HCT116 (cell line): ENCODE measurements around the gene SSH2. TPM values are rescaled to one million over a fixed set of nuclear protein-coding genes. Genes with fewer than 3 reads are reported as not detected.
A peak's percentile ranks its signal among the peaks of the same experiment; 100 is the strongest.

Experiments used
- ATAC-seq: fragments of 200-7000 bp; cut with Tn5 transposase; 2 replicates; pipeline ENCODE4 v1.9.1; 2020; ENCODE audit warnings: mild to moderate bottlenecking, moderate library complexity
- BruUV-seq: library from RNA; stranded (reverse); fragments of 400-500 nt; replicated peaks from 2 replicates; lab custom pipeline; 2021; lab: Mats Ljungman, UMichigan
- CTCF ChIA-PET: fragments of 300-600 bp; sonication (Branson Sonifier 250); formaldehyde crosslinking; loops from one replicate; lab custom pipeline; 2021; ENCODE audit warnings: antibody characterized with exemption; lab: Charles Lee
- POLR2A ChIA-PET: fragments of 300-600, 350-600 bp; sonication (Branson Sonifier 250); formaldehyde crosslinking; loops from one replicate; lab custom pipeline; 2021; ENCODE audit warnings: antibody characterized with exemption; lab: Charles Lee
- RAD21 ChIA-PET, 2 experiments: fragments of 300-600 bp; sonication (Branson Sonifier 250); formaldehyde crosslinking; loops; one replicate each; lab custom pipeline; 2023; ENCODE audit warnings: low total read pairs in 2 of 2; ENCODE audit not compliant: uncharacterized antibody in 2 of 2, unreplicated experiment in 2 of 2, low non-redundant PET in 1 of 2; lab: Charles Lee
- DNase-seq: peaks from one replicate; pipeline ENCODE4 v3.0.0-alpha.2; 2010; ENCODE audit warnings: low read depth, low spot score
- H2AFZ ChIP-seq: fragments of 200-600 bp; shearing (Covaris generic), sonication (generic); 2 replicates; pipeline ENCODE4 v1.6.1; 2017; ENCODE audit warnings: low read depth, mixed run types, mixed read lengths, antibody characterized with exemption, low read length; ENCODE audit not compliant: poor library complexity, severe bottlenecking
- H3K27ac ChIP-seq: 2 replicates; pipeline ENCODE4 v1.5.1; 2012; ENCODE audit warnings: low read depth, low read length
- H3K27me3 ChIP-seq: fragments of 200-600 bp; sonication (generic); 2 replicates; pipeline ENCODE4 v1.6.1; 2016; ENCODE audit warnings: mixed run types, low read length, mixed read lengths; ENCODE audit not compliant: insufficient read depth
- H3K36me3 ChIP-seq, 2 experiments: fragments of 200-500 bp in 1 of 2; fragments of 200-600 bp in 1 of 2; sonication (Bioruptor generic) in 1 of 2; sonication (generic) in 1 of 2; 2 replicates each; pipeline versions ENCODE4 v1.5.1 to v1.6.1; 2014 to 2016; ENCODE audit warnings: low read length in 2 of 2, inconsistent platforms in 1 of 2, mixed read lengths in 1 of 2, mixed run types in 1 of 2; ENCODE audit not compliant: insufficient read depth in 2 of 2, control insufficient read depth in 1 of 2
- H3K4me1 ChIP-seq, 2 experiments: fragments of 200-600 bp in 1 of 2; sonication (generic) in 1 of 2; 2 replicates each; pipeline versions ENCODE4 v1.5.1 to v1.6.1; 2012 to 2017; ENCODE audit warnings: low read length in 2 of 2, inconsistent platforms in 1 of 2, mild to moderate bottlenecking in 1 of 2, mixed read lengths in 1 of 2, mixed run types in 1 of 2, moderate library complexity in 1 of 2; ENCODE audit not compliant: insufficient read depth in 2 of 2, control insufficient read depth in 1 of 2
- H3K4me2 ChIP-seq: fragments of 200-600 bp; sonication (generic); 2 replicates; pipeline ENCODE4 v1.6.1; 2017; ENCODE audit warnings: mixed run types, low read length, mixed read lengths
- H3K4me3 ChIP-seq, 2 experiments: fragments of 200-600 bp in 1 of 2; sonication (generic) in 1 of 2; replicated peaks in 1 of 2; 2 replicates each; pipeline ENCODE4 v1.5.1; 2011 to 2016; ENCODE audit warnings: low read length in 2 of 2, control low read depth in 1 of 2, low read depth in 1 of 2, mild to moderate bottlenecking in 1 of 2, mixed read lengths in 1 of 2, mixed run types in 1 of 2
- H3K79me2 ChIP-seq: fragments of 200-600 bp; sonication (generic); 2 replicates; pipeline ENCODE4 v1.6.1; 2017; ENCODE audit warnings: mild to moderate bottlenecking, mixed run types, low read length, moderate library complexity, mixed read lengths; ENCODE audit not compliant: insufficient read depth
- H3K9ac ChIP-seq: fragments of 200-600 bp; sonication (generic); 2 replicates; pipeline ENCODE4 v1.6.1; 2016; ENCODE audit warnings: low read length, mixed read lengths
- H3K9me2 ChIP-seq: fragments of 200-600 bp; sonication (generic), shearing (Covaris generic); 2 replicates; pipeline ENCODE4 v1.6.1; 2017; ENCODE audit warnings: mixed run types, mild to moderate bottlenecking, moderate library complexity; ENCODE audit not compliant: insufficient read depth
- H3K9me3 ChIP-seq, 2 experiments: fragments of 200-500 bp in 1 of 2; fragments of 200-600 bp in 1 of 2; sonication (Bioruptor generic) in 1 of 2; sonication (generic) in 1 of 2; 2 replicates each; pipeline ENCODE4 v1.6.1; 2014 to 2017; ENCODE audit warnings: low read length in 2 of 2, mixed read lengths in 2 of 2, inconsistent platforms in 1 of 2, low read depth in 1 of 2, mild to moderate bottlenecking in 1 of 2, mixed run types in 1 of 2, moderate library complexity in 1 of 2; ENCODE audit not compliant: control insufficient read depth in 1 of 2, insufficient read depth in 1 of 2
- H4K20me1 ChIP-seq: fragments of 200-600 bp; sonication (generic), shearing (Covaris generic); 2 replicates; pipeline ENCODE4 v1.6.1; 2017; ENCODE audit warnings: mixed run types, mild to moderate bottlenecking, moderate library complexity; ENCODE audit not compliant: insufficient read depth
- CBX3 ChIP-seq: IDR thresholded peaks from 2 replicates; pipeline ENCODE4 v1.6.1; 2012; ENCODE audit warnings: low read depth
- CEBPB ChIP-seq: IDR thresholded peaks from 2 replicates; pipeline ENCODE4 v1.6.1; 2012; ENCODE audit warnings: low read depth
- EGR1 ChIP-seq: IDR thresholded peaks from 2 replicates; pipeline ENCODE4 v1.6.1; 2012; ENCODE audit warnings: low read depth
- ELF1 ChIP-seq: IDR thresholded peaks from 2 replicates; pipeline ENCODE4 v1.6.1; 2012; ENCODE audit warnings: low read depth, borderline replicate concordance
- EZH2phosphoT487 ChIP-seq: fragments of 200-600 bp; IDR thresholded peaks from 2 replicates; pipeline ENCODE4 v1.6.1; 2018; ENCODE audit warnings: antibody characterized with exemption, borderline replicate concordance
- FOSL1 ChIP-seq: IDR thresholded peaks from 2 replicates; pipeline ENCODE4 v1.6.1; 2012; ENCODE audit warnings: low read depth
- JUND ChIP-seq: IDR thresholded peaks from 2 replicates; pipeline ENCODE4 v1.6.1; 2012
- MAX ChIP-seq: IDR thresholded peaks from 2 replicates; pipeline ENCODE4 v1.6.1; 2012
- POLR2A ChIP-seq: IDR thresholded peaks from 2 replicates; pipeline ENCODE4 v1.7.0; 2011; ENCODE audit warnings: borderline replicate concordance; ENCODE audit not compliant: insufficient read depth, insufficient read length; ENCODE audit errors: extremely low read depth
- POLR2AphosphoS5 ChIP-seq: IDR thresholded peaks from 2 replicates; pipeline ENCODE4 v1.6.1; 2011; ENCODE audit warnings: mild to moderate bottlenecking, low read depth, low read length, moderate library complexity
- RAD21 ChIP-seq: IDR thresholded peaks from 2 replicates; pipeline ENCODE4 v1.6.1; 2012; ENCODE audit warnings: low read depth, mild to moderate bottlenecking
- SIN3A ChIP-seq: IDR thresholded peaks from 2 replicates; pipeline ENCODE4 v1.6.1; 2012; ENCODE audit warnings: low read depth
- SRF ChIP-seq: IDR thresholded peaks from 2 replicates; pipeline ENCODE4 v1.6.1; 2012; ENCODE audit warnings: low read depth
- TCF7L2 ChIP-seq: IDR thresholded peaks from 2 replicates; pipeline ENCODE4 v1.7.0; 2011; ENCODE audit warnings: borderline replicate concordance, inconsistent platforms; ENCODE audit not compliant: insufficient read depth, insufficient read length; ENCODE audit errors: extremely low read depth
- ZFX ChIP-seq: fragments of 450-650 bp; IDR thresholded peaks from 2 replicates; pipeline ENCODE4 v1.6.1; 2017
- intact Hi-C: fragments of 100-400 bp; cut with micrococcal nuclease; formaldehyde crosslinking; loops from 2 replicates; pipeline ENCODE4 v1.10.0; 2022
- total RNA-seq: library from RNA; stranded (reverse); gene quantifications from one replicate; pipeline ENCODE4 v1.2.1, GENCODE V29; 2021; ENCODE audit not compliant: unreplicated experiment
- TF ChIP-seq, protein P1 (sequence below): IDR thresholded peaks from 2 replicates; pipeline ENCODE4 v1.6.1; 2012
- TF ChIP-seq, protein P2 (sequence below): IDR thresholded peaks from 2 replicates; pipeline ENCODE4 v1.6.1; 2012; ENCODE audit warnings: low read depth

SSH2 gene
- total RNA-seq, 1 experiment from 2014 or later: 17.0 TPM

GRCh38 chr17:29587591-29587990 lies 342.4 kb downstream of the SSH2 start:
- Histone ChIP-seq H3K27ac (no peak overlapping the region), H3K9me3 (no peaks in the 10 kb centered on the region), H3K9me2 (no peaks in the 10 kb centered on the region), H3K9ac (peak overlapping the region; percentile 83; the same call in 1 of the 2 replicates), H3K36me3 (no peaks in the 10 kb centered on the region), H2AFZ (no peak overlapping the region), H3K4me1 (peaks cover 29 to 69% of the 10 kb centered on the region in 2 experiments), H3K4me3 (peak overlapping the region; percentile 86 to 96), H3K27me3 (no peaks in the 10 kb centered on the region), H3K79me2 (peaks cover 62% of the 10 kb centered on the region), H3K4me2 (peak overlapping the region; percentile 93), H4K20me1 (no peaks in the 10 kb centered on the region)
- RAD21 ChIA-PET: no interaction called here
- TF ChIP-seq TCF7L2 (no peak), EZH2phosphoT487 (no peak), ZFX (no peak), EGR1 (no peak), CBX3 (no peak), CEBPB (no peak)
- TF ChIP-seq, protein P1, sequence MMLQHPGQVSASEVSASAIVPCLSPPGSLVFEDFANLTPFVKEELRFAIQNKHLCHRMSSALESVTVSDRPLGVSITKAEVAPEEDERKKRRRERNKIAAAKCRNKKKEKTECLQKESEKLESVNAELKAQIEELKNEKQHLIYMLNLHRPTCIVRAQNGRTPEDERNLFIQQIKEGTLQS: no peak
- no TSS peak for BruUV-seq
- intact Hi-C loops: no loop called here
- CTCF ChIA-PET: no interaction called here
- POLR2A ChIA-PET: no interaction called here
- ATAC-seq (no peak), DNase-seq (no peak)

GRCh38 chr17:29586676-29587469 lies 343.2 kb downstream of the SSH2 start:
- no peak for DNase-seq
- Histone ChIP-seq H3K9ac (no peak overlapping the region), H3K27ac (no peak overlapping the region), H4K20me1 (no peaks in the 10 kb centered on the region), H3K4me1 (peaks cover 22 to 61% of the 10 kb centered on the region in 2 experiments), H3K4me3 (no peak overlapping the region), H3K9me2 (no peaks in the 10 kb centered on the region), H3K9me3 (no peaks in the 10 kb centered on the region), H2AFZ (no peak overlapping the region), H3K27me3 (no peaks in the 10 kb centered on the region), H3K4me2 (peak overlapping the region; percentile 93), H3K79me2 (peaks cover 62% of the 10 kb centered on the region), H3K36me3 (no peaks in the 10 kb centered on the region)
- CTCF ChIA-PET: interaction anchor here (1.3 kb wide), 1 partner anchor 31 kb away, joined by 3 read pairs; no protein-coding TSS in a partner anchor
- RAD21 ChIA-PET: no interaction called here
- no TSS peak for BruUV-seq
- intact Hi-C loops: no loop called here
- POLR2A ChIA-PET: no interaction called here
- no peak for ATAC-seq
- TF ChIP-seq, protein P2, sequence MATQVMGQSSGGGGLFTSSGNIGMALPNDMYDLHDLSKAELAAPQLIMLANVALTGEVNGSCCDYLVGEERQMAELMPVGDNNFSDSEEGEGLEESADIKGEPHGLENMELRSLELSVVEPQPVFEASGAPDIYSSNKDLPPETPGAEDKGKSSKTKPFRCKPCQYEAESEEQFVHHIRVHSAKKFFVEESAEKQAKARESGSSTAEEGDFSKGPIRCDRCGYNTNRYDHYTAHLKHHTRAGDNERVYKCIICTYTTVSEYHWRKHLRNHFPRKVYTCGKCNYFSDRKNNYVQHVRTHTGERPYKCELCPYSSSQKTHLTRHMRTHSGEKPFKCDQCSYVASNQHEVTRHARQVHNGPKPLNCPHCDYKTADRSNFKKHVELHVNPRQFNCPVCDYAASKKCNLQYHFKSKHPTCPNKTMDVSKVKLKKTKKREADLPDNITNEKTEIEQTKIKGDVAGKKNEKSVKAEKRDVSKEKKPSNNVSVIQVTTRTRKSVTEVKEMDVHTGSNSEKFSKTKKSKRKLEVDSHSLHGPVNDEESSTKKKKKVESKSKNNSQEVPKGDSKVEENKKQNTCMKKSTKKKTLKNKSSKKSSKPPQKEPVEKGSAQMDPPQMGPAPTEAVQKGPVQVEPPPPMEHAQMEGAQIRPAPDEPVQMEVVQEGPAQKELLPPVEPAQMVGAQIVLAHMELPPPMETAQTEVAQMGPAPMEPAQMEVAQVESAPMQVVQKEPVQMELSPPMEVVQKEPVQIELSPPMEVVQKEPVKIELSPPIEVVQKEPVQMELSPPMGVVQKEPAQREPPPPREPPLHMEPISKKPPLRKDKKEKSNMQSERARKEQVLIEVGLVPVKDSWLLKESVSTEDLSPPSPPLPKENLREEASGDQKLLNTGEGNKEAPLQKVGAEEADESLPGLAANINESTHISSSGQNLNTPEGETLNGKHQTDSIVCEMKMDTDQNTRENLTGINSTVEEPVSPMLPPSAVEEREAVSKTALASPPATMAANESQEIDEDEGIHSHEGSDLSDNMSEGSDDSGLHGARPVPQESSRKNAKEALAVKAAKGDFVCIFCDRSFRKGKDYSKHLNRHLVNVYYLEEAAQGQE: no peak
- TF ChIP-seq SIN3A (no peak), CBX3 (no peak), POLR2AphosphoS5 (no peak), POLR2A (no peak), FOSL1 (no peak), SRF (no peak), MAX (no peak), ELF1 (no peak), TCF7L2 (no peak), RAD21 (no peak), JUND (no peak)
- TF ChIP-seq, protein P1: no peak
